ENCODE data around the gene MRM3. TPM values are rescaled to one million over a fixed set of nuclear protein-coding genes. Genes with fewer than 3 reads are reported as not detected.
"Not testable (repeated sequence)": the region's sequence is repeated elsewhere in the genome, so short reads cannot be mapped to it uniquely, and the experiment has no call there.

MRM3 gene
- total and polyA plus RNA-seq, 4 donors: 13.3 to 16.9 (median 15.4) TPM

DNA sequence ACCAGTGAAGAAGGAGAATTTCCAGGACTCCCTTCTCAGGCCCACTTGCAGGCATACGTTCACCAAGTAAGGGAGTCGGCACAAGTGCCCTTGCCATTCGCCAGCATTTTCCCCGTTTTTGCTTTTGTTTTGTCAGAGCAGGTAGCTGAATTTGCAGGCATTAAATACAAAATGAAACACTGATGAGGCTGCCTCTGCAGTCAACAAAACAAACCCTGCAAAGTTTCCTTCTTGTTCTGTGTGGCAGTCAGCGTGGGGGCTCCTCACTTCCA is 7.9 kb upstream of the MRM3 start:
- WGBS (ENCODE audit: insufficient coverage): 73% methylated on average over 4 of the region's 5 CpGs

DNA sequence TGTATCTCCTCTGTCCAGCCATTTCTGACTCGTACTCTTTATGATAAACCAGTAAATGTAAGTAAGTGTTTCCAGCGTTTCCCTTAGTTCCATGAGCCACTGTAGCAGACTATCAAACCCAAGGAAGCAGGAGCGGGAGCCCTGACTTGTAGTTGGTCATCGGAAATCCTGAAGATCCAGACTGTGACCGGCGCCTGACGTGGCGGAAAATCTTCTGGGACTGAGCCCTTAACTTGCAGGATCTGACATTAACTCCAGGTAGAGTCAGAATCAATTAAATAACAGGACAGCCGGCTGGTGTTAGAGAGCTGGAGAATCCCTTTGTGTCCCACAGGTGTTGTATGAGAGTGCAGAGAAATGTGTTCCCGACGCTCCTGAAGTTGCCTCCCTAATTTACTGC is 4.1 kb upstream of the MRM3 start:
- Histone ChIP-seq H3K27ac (ENCODE audit: low read depth, low read length) (no peak overlapping the region), H3K9me3 (ENCODE audit: control insufficient read depth, insufficient read depth, low read length) (no peaks in the 10 kb centered on the region), H3K36me3 (ENCODE audit: control insufficient read depth, insufficient read depth, low read length) (peaks cover 46% of the 10 kb centered on the region), H3K27me3 (ENCODE audit: control insufficient read depth, insufficient read depth, low read length) (no peaks in the 10 kb centered on the region), H3K4me3 (ENCODE audit: low read depth, low read length) (no peak overlapping the region), H3K4me1 (ENCODE audit: control insufficient read depth, insufficient read depth, low read length) (peaks cover 13% of the 10 kb centered on the region)
- DNase-seq (ENCODE audit: low read depth in 4 of 6, low spot score in 6 of 6): no peak
- WGBS (ENCODE audit: insufficient coverage): 64% methylated on average over 4 of the region's 11 CpGs

More for the DNA sequence above, 7.9 kb upstream of the MRM3 start:
- no peaks in the 10 kb centered on the region for H3K27me3 ChIP-seq (ENCODE audit: control insufficient read depth, insufficient read depth, low read length)
- no peak for DNase-seq (ENCODE audit: low read depth in 4 of 6, low spot score in 6 of 6)
- no peaks in the 10 kb centered on the region for H3K4me1 ChIP-seq (ENCODE audit: control insufficient read depth, insufficient read depth, low read length)
- H3K27ac ChIP-seq (ENCODE audit: low read depth, low read length): no peak overlapping the region
- H3K9me3 ChIP-seq (ENCODE audit: control insufficient read depth, insufficient read depth, low read length): no peaks in the 10 kb centered on the region
- peaks cover 65% of the 10 kb centered on the region for H3K36me3 ChIP-seq (ENCODE audit: control insufficient read depth, insufficient read depth, low read length)
- H3K4me3 ChIP-seq (ENCODE audit: low read depth, low read length): no peak overlapping the region

DNA sequence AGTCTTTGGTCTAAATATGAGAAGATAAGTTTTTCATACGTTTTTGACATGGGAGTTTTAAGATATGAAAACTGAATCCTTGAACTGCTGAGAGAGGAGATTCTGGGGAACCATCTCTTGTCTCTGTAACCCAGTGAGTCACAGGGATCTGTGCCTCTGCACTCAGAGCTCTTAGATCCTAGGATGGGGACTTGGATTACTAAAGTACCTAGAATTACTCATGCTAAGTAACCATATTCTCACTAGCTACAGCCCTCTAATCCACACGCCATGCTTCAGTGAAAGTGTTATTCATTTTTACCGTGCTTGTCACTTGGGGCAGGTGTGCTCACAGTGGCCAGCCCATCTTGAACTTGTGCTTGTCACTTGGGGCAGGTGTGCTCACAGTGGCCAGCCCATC is 2.0 kb downstream of the MRM3 start:
- Histone ChIP-seq H3K9me3 (ENCODE audit: control insufficient read depth, insufficient read depth, low read length) (no peaks in the 10 kb centered on the region), H3K4me3 (ENCODE audit: low read depth, low read length) (no peak overlapping the region)

DNA sequence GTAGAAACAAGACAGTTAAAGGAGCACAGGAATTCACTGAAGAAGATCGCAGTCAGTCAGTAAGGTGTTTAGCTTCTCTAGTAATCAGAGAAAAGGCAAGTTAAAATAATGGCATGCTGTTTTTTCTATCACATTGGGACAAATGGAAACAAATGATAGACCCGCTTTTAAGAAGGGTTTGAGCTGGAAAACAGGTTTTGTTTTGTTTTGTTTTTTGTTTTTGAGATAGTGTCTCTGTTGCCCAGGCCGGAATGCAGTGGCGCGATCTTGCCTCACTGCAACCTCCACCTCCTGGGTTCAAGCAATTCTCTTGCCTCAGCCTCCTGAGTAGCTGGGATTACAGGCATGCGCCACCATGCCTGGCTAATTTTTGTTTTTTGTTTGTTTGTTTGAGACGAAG is 3.7 kb downstream of the MRM3 start:
- H3K27ac ChIP-seq (ENCODE audit: low read depth, low read length); DNase-seq (ENCODE audit: low read depth in 4 of 6, low spot score in 6 of 6); H3K4me3 ChIP-seq (ENCODE audit: low read depth, low read length); H3K9me3 ChIP-seq (ENCODE audit: control insufficient read depth, insufficient read depth, low read length); H3K27me3 ChIP-seq (ENCODE audit: control insufficient read depth, insufficient read depth, low read length): not testable (repeated sequence)
- Histone ChIP-seq H3K4me1 (ENCODE audit: control insufficient read depth, insufficient read depth, low read length) (peaks cover 18% of the 10 kb centered on the region), H3K36me3 (ENCODE audit: control insufficient read depth, insufficient read depth, low read length) (peaks cover 33% of the 10 kb centered on the region)
- WGBS (ENCODE audit: insufficient coverage): 100% methylated on average over 2 of the region's 7 CpGs

More for the DNA sequence above, 2.0 kb downstream of the MRM3 start:
- Histone ChIP-seq H3K27ac (ENCODE audit: low read depth, low read length) (no peak overlapping the region), H3K36me3 (ENCODE audit: control insufficient read depth, insufficient read depth, low read length) (peaks cover 25% of the 10 kb centered on the region), H3K27me3 (ENCODE audit: control insufficient read depth, insufficient read depth, low read length) (no peaks in the 10 kb centered on the region), H3K4me1 (ENCODE audit: control insufficient read depth, insufficient read depth, low read length) (peaks cover 20% of the 10 kb centered on the region)
- no peak for DNase-seq (ENCODE audit: low read depth in 4 of 6, low spot score in 6 of 6)
- 84% methylated on average over 3 of the region's 3 CpGs for WGBS (ENCODE audit: insufficient coverage)

DNA sequence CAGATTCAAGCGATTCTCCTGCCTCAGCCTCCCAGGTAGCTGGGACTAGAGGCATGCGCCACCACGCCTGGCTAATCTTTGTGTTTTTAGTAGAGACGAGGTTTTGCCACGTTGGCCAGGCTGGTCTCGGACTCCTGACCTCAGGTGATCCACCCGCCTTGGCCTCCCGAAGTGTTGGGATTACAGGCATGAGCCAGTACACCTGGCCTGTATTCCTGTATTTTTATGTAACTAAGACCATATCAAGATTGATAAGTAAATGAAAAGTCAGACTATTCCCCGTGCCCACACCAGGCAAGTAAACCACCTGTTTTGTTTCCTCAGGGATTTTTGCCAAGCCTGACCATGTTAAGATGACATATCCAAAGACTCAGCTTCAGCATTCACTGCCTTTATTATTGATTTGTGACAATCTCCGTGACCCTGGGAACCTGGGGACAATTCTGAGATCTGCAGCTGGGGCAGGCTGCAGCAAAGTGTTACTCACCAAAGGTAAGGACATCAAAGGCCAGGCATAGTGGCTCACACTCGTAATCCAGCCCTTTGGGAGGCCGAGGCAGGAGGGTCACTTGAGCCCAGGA is 5.6 kb downstream of the MRM3 start:
- WGBS (ENCODE audit: insufficient coverage): 100% methylated on average over 4 of the region's 12 CpGs
- no peak overlapping the region for H3K4me3 ChIP-seq (ENCODE audit: low read depth, low read length)
- H3K9me3 ChIP-seq (ENCODE audit: control insufficient read depth, insufficient read depth, low read length): no peaks in the 10 kb centered on the region
- peaks cover 46% of the 10 kb centered on the region for H3K36me3 ChIP-seq (ENCODE audit: control insufficient read depth, insufficient read depth, low read length)
- no peak for DNase-seq (ENCODE audit: low read depth in 4 of 6, low spot score in 6 of 6)
- no peak overlapping the region for H3K27ac ChIP-seq (ENCODE audit: low read depth, low read length)
- H3K4me1 ChIP-seq (ENCODE audit: control insufficient read depth, insufficient read depth, low read length): peaks cover 11% of the 10 kb centered on the region
- no peaks in the 10 kb centered on the region for H3K27me3 ChIP-seq (ENCODE audit: control insufficient read depth, insufficient read depth, low read length)

DNA sequence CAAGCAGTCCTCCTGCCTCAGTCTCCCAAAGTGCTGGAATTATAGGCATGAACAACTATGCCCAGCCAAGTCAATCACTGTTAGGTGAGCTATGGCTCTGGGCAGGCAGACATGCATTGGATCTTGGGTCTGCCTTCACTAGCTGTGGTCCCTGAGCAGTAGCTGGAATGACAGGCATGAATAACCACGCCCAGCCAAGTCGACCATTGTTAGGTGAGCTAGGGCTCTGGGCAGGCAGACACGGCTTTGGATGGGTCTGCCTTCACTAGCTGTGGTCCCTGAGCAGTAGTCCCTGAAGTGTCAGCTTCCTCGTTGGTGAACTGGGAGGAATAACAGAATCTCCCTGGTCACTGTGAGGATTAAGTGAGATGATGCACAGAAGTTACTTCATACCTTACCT is 6.4 kb downstream of the MRM3 start:
- Histone ChIP-seq H3K36me3 (ENCODE audit: control insufficient read depth, insufficient read depth, low read length) (peaks cover 55% of the 10 kb centered on the region), H3K4me1 (ENCODE audit: control insufficient read depth, insufficient read depth, low read length) (peaks cover 6% of the 10 kb centered on the region), H3K27ac (ENCODE audit: low read depth, low read length) (no peak overlapping the region), H3K27me3 (ENCODE audit: control insufficient read depth, insufficient read depth, low read length) (no peaks in the 10 kb centered on the region), H3K4me3 (ENCODE audit: low read depth, low read length) (no peak overlapping the region), H3K9me3 (ENCODE audit: control insufficient read depth, insufficient read depth, low read length) (no peaks in the 10 kb centered on the region)
- DNase-seq (ENCODE audit: low read depth in 4 of 6, low spot score in 6 of 6): no peak
- WGBS (ENCODE audit: insufficient coverage): 84% methylated on average over 3 of the region's 4 CpGs

DNA sequence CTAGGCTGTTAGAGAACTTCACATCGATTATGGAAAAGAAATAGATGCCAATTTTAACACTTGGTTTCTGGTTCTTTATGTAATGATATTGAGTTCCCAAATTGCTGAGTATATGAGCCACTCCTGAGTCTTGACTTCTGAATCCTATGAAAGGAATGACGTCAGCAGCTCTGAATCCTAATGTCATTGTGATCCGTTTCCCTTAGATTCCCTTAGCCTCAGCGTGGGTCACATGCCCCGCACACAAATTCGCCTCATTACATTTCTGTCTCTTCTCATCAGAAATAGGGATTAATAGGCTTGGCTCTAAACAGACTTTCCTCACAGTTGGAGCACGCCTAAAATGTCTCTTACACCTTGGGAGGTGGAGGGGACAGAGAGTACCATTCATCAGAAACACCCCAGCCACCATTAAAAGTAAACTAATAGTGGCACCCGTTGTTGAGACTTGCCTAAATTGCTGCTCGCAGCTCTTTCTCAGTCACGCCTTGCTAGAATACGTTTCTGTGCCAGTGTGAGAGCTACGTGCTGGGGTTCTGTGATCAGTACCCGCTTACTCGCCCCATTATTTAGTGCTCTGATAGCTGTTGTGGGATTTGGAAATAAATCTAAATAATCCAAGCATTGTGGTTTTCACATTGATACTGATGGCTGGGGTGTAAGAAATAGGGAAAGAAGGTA is 7.1 kb downstream of the MRM3 start:
- no peaks in the 10 kb centered on the region for H3K27me3 ChIP-seq (ENCODE audit: control insufficient read depth, insufficient read depth, low read length)
- H3K27ac ChIP-seq (ENCODE audit: low read depth, low read length): no peak overlapping the region
- DNase-seq (ENCODE audit: low read depth in 4 of 6, low spot score in 6 of 6): no peak
- no peaks in the 10 kb centered on the region for H3K9me3 ChIP-seq (ENCODE audit: control insufficient read depth, insufficient read depth, low read length)
- no peak overlapping the region for H3K4me3 ChIP-seq (ENCODE audit: low read depth, low read length)
- peaks cover 60% of the 10 kb centered on the region for H3K36me3 ChIP-seq (ENCODE audit: control insufficient read depth, insufficient read depth, low read length)
- 83% methylated on average over 2 of the region's 14 CpGs for WGBS (ENCODE audit: insufficient coverage)
- peaks cover 11% of the 10 kb centered on the region for H3K4me1 ChIP-seq (ENCODE audit: control insufficient read depth, insufficient read depth, low read length)

DNA sequence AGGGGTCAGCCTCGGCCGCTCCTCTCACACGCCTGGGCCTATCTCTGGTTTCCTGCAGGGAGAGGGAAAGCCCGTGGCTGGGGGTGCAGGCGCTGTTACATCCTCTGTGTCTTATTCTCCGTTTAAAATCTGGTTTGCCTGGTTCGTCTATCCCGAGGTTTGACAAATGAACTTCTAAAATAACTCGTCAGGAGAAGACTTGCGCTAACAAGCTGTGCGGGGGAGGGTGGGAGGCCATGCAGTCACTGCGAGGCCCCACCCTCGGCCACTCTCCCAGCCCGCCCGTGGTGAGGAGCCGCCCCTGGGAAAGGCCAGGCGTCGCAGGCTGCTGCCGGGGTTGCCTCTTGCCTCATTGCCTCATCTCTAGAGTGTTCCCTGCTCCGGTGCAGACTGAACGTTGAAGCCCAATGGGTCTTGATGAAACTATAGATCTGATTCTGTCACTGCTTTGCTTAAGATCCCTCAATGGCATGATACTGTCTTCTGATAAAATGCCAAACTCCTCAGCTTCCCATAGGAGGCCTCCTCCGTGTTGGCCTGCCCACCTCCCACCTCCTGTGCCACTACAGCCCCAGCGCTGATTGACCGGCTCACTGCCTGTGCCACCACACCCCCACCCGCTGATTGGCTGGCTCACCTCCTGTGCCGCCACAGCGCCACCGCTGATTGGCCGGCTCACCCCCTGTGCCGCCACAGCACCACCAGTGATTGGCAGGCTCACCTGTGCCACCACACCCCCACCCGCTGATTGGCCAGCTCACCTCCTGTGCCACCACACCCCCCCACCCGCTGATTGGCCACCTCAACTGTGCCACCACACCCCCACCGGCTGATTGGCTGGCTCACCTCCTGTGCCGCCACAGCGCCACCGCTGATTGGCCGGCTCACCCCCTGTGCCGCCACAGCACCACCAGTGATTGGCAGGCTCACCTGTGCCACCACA is 8.0 kb downstream of the MRM3 start:
- not testable (repeated sequence) for H3K4me3 ChIP-seq (ENCODE audit: low read depth, low read length); H3K27me3 ChIP-seq (ENCODE audit: control insufficient read depth, insufficient read depth, low read length); H3K27ac ChIP-seq (ENCODE audit: low read depth, low read length); H3K9me3 ChIP-seq (ENCODE audit: control insufficient read depth, insufficient read depth, low read length)
- H3K36me3 ChIP-seq (ENCODE audit: control insufficient read depth, insufficient read depth, low read length): peaks cover 60% of the 10 kb centered on the region
- peak in 2 of 6 donors; percentile 56 to 92 for DNase-seq (ENCODE audit: low read depth in 4 of 6, low spot score in 6 of 6)
- H3K4me1 ChIP-seq (ENCODE audit: control insufficient read depth, insufficient read depth, low read length): peaks cover 18% of the 10 kb centered on the region
- 46% methylated on average over 29 of the region's 38 CpGs for WGBS (ENCODE audit: insufficient coverage)

DNA sequence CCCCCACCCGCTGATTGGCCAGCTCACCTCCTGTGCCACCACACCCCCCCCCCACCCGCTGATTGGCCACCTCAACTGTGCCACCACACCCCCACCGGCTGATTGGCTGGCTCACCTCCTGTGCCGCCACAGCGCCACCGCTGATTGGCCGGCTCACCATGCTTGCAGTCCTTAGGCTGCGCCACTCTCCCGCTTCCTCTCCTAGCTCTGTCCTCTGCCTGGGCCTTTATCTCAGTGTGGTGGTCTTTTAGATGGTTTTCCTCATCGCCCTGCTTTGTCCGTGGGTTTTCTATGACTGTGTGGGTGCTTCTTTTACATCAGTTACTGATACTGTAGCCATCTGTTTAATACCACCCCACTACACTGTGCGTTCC is 8.7 kb downstream of the MRM3 start:
- H3K27me3 ChIP-seq (ENCODE audit: control insufficient read depth, insufficient read depth, low read length); H3K27ac ChIP-seq (ENCODE audit: low read depth, low read length); H3K9me3 ChIP-seq (ENCODE audit: control insufficient read depth, insufficient read depth, low read length): not testable (repeated sequence)
- WGBS (ENCODE audit: insufficient coverage): no CpG with 5 or more reads among the region's 12 CpGs
- peaks cover 24% of the 10 kb centered on the region for H3K4me1 ChIP-seq (ENCODE audit: control insufficient read depth, insufficient read depth, low read length)
- H3K36me3 ChIP-seq (ENCODE audit: control insufficient read depth, insufficient read depth, low read length): peaks cover 66% of the 10 kb centered on the region
- DNase-seq (ENCODE audit: low read depth in 4 of 6, low spot score in 6 of 6): peak in 1 of 6 donors; percentile 86
- H3K4me3 ChIP-seq (ENCODE audit: low read depth, low read length): peak overlapping the region; percentile 16

All from spinal cord (tissue), 10 donors.